ENCODE data around the gene LYRM2.

Gene LYRM2

GRCh38 chr6:89525786-89526562 is 112.6 kb downstream of the LYRM2 start:
- H3K36me3 ChIP-seq (ENCODE audit: control insufficient read depth in 2 of 2, insufficient read depth in 1 of 2, low read length in 2 of 2), result peaks cover 0 to 3% of the 10 kb centered on the region in 2 experiments; a peak in 1 of 3 replicates
- no peaks in the 10 kb centered on the region for H3K9me3 ChIP-seq (ENCODE audit: control insufficient read depth, insufficient read depth, low read depth, low read length)
- no peaks in the 10 kb centered on the region for H3K4me1 ChIP-seq (ENCODE audit: control insufficient read depth, insufficient read depth, low read length)
- H3K4me3 ChIP-seq (ENCODE audit: low read depth, low read length), result no peak overlapping the region
- no peak for TF ChIP-seq TSHZ1 (tag by site-specific recombination; IDR thresholded peaks at IDR 0.05; ENCODE audit: borderline replicate concordance)
- TF ChIP-seq ZNF266 (tag by site-specific recombination; IDR thresholded peaks at IDR 0.05; ENCODE audit: low read depth), result no peak
- no peak for TF ChIP-seq SALL2 (tag by site-specific recombination; IDR thresholded peaks at IDR 0.05; ENCODE audit: borderline replicate concordance)
- TF ChIP-seq ZNF580 (tag by site-specific recombination; IDR thresholded peaks at IDR 0.05), result no peak
- H3K27ac ChIP-seq (ENCODE audit: extremely low read depth, low read depth, low read length), result no peak overlapping the region
- ChIA-PET POLR2A (no interaction called here), CTCF (interaction anchor here (1.1 to 1.3 kb wide), 3 partner anchors 19 to 51 kb away, joined by 3 read pairs; no protein-coding TSS in a partner anchor)

GRCh38 chr6:89522778-89523177 is 115.8 kb downstream of the LYRM2 start:
- CTCF ChIA-PET, result interaction anchor here (0.7 to 1.0 kb wide), 2 partner anchors 65 to 91 kb away, joined by 3 to 5 read pairs; no protein-coding TSS in a partner anchor

More at GRCh38 chr6:89522778-89523177, 115.8 kb downstream of the LYRM2 start:
- Histone ChIP-seq H3K9me3 (ENCODE audit: control insufficient read depth, insufficient read depth, low read depth, low read length) (no peaks in the 10 kb centered on the region), H3K36me3 (ENCODE audit: control insufficient read depth in 2 of 2, insufficient read depth in 1 of 2, low read length in 2 of 2) (no peaks in the 10 kb centered on the region), H3K4me1 (ENCODE audit: control insufficient read depth, insufficient read depth, low read length) (no peaks in the 10 kb centered on the region), H3K27ac (ENCODE audit: extremely low read depth, low read depth, low read length) (no peak overlapping the region), H3K4me3 (ENCODE audit: low read depth, low read length) (no peak overlapping the region)
- no peak for TF ChIP-seq ZNF394 (tag by site-specific recombination; IDR thresholded peaks at IDR 0.05; ENCODE audit: borderline replicate concordance)
- no peak for TF ChIP-seq ZNF677 (tag by site-specific recombination; IDR thresholded peaks at IDR 0.05)
- no peak for TF ChIP-seq ZNF555 (tag by site-specific recombination; conservative IDR thresholded peaks at IDR 0.05)
- no peak for TF ChIP-seq ZNF391 (tag by site-specific recombination; IDR thresholded peaks at IDR 0.05; ENCODE audit: borderline replicate concordance, low read depth)
- TF ChIP-seq ZNF707 (tag by site-specific recombination; IDR thresholded peaks at IDR 0.05), result no peak
- TF ChIP-seq ZNF423 (tag by site-specific recombination; IDR thresholded peaks at IDR 0.05), result no peak
- no peak for TF ChIP-seq ZNF610 (tag by site-specific recombination; IDR thresholded peaks at IDR 0.05; ENCODE audit: borderline replicate concordance)
- no peak for TF ChIP-seq PRDM4 (tag by site-specific recombination; IDR thresholded peaks at IDR 0.05)
- TF ChIP-seq ZNF175 (tag by site-specific recombination; IDR thresholded peaks at IDR 0.05), result no peak
- no peak for TF ChIP-seq ZSCAN4 (tag by site-specific recombination; IDR thresholded peaks at IDR 0.05)
- TF ChIP-seq ZNF266 (tag by site-specific recombination; IDR thresholded peaks at IDR 0.05; ENCODE audit: low read depth), result no peak
- no peak for TF ChIP-seq ZNF211 (tag by site-specific recombination; IDR thresholded peaks at IDR 0.05; ENCODE audit: low read depth)
- TF ChIP-seq TCF7L2 (IDR thresholded peaks at IDR 0.05; ENCODE audit: borderline replicate concordance, low read depth, low read length), result no peak
- no peak for TF ChIP-seq PATZ1 (tag by site-specific recombination; IDR thresholded peaks at IDR 0.05)
- no peak for TF ChIP-seq PRDM10 (tag by site-specific recombination; IDR thresholded peaks at IDR 0.05)
- POLR2A ChIA-PET, result no interaction called here

Measured in HEK293 (cell line).